ENCODE data around the gene RBM46. TPM values are rescaled to one million over a fixed set of nuclear protein-coding genes. Genes with fewer than 3 reads are reported as not detected.

Gene RBM46, protein sequence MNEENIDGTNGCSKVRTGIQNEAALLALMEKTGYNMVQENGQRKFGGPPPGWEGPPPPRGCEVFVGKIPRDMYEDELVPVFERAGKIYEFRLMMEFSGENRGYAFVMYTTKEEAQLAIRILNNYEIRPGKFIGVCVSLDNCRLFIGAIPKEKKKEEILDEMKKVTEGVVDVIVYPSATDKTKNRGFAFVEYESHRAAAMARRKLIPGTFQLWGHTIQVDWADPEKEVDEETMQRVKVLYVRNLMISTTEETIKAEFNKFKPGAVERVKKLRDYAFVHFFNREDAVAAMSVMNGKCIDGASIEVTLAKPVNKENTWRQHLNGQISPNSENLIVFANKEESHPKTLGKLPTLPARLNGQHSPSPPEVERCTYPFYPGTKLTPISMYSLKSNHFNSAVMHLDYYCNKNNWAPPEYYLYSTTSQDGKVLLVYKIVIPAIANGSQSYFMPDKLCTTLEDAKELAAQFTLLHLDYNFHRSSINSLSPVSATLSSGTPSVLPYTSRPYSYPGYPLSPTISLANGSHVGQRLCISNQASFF
- not detected for total RNA-seq

GRCh38 chr4:154781126-154781982, at the start of gene RBM46:
Gene RBM46, plus strand, starts transcription at chr4:154781272. Its CDS starts 15,481 bp downstream, at chr4:154796753.
- H3K4me1 ChIP-seq = no peaks in the 10 kb centered on the region
- no peak for DNase-seq (ENCODE audit: low spot score in 2 of 2)
- no peak within 1 kb of the TSS for H3K4me3 ChIP-seq
- no peaks in the 10 kb centered on the region for H3K36me3 ChIP-seq
- H3K27me3 ChIP-seq = no peaks in the 10 kb centered on the region
- TF ChIP-seq CTCF (IDR thresholded peaks at IDR 0.05) = no peak
- no peak within 1 kb of the TSS for H3K27ac ChIP-seq
- H3K9me3 ChIP-seq = no peaks in the 10 kb centered on the region
- intact Hi-C loops (cut with DNase I) = no loop called here

- no peak for DNase-seq (ENCODE audit: low spot score in 2 of 2)
- H3K27me3 ChIP-seq = no peaks in the 10 kb centered on the region
- H3K4me1 ChIP-seq = no peaks in the 10 kb centered on the region
- no peaks in the 10 kb centered on the region for H3K9me3 ChIP-seq
- no peaks in the 10 kb centered on the region for H3K36me3 ChIP-seq
- no peak overlapping the region for H3K4me3 ChIP-seq
- intact Hi-C loops (cut with DNase I) = no loop called here
- no peak for TF ChIP-seq CTCF (IDR thresholded peaks at IDR 0.05)
- no peak overlapping the region for H3K27ac ChIP-seq
Observed at GRCh38 chr4:154731756-154732155, 49.3 kb upstream of the RBM46 start.

DNA sequence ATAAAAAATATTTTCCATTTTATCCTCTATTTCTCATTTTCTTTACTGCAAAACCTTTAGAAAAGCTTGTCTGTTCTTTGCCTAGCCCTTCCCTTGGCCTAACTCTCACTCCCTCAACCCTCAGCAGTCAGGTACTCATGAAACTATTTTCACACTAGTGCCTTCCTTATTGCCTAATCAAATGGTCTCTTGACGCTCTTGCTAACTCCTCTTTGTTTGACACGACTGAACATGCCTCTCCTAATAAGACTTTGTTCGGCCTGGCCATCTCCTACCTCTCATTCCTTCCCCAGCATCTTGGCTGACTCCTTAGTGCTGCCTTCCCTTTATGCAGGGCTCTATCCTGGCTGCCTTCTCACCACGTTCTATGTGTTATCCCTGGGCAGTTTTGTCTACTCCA, 48.4 kb upstream of the RBM46 start:
- H3K9me3 ChIP-seq = no peaks in the 10 kb centered on the region
- TF ChIP-seq CTCF (IDR thresholded peaks at IDR 0.05) = no peak
- no peaks in the 10 kb centered on the region for H3K36me3 ChIP-seq
- intact Hi-C loops (cut with DNase I) = no loop called here
- no peak overlapping the region for H3K4me3 ChIP-seq
- H3K27ac ChIP-seq = no peak overlapping the region
- H3K27me3 ChIP-seq = no peaks in the 10 kb centered on the region
- H3K4me1 ChIP-seq = no peaks in the 10 kb centered on the region
- no peak for DNase-seq (ENCODE audit: low spot score in 2 of 2)

- H3K27me3 ChIP-seq = no peaks in the 10 kb centered on the region
- no peak for DNase-seq (ENCODE audit: low spot score in 2 of 2)
- no peaks in the 10 kb centered on the region for H3K4me1 ChIP-seq
- no peak overlapping the region for H3K4me3 ChIP-seq
- H3K27ac ChIP-seq = no peak overlapping the region
- no peaks in the 10 kb centered on the region for H3K36me3 ChIP-seq
- no peaks in the 10 kb centered on the region for H3K9me3 ChIP-seq
- TF ChIP-seq CTCF (IDR thresholded peaks at IDR 0.05) = no peak
- intact Hi-C loops (cut with DNase I) = no loop called here
Observed at GRCh38 chr4:154736770-154737169, 44.3 kb upstream of the RBM46 start.

DNA sequence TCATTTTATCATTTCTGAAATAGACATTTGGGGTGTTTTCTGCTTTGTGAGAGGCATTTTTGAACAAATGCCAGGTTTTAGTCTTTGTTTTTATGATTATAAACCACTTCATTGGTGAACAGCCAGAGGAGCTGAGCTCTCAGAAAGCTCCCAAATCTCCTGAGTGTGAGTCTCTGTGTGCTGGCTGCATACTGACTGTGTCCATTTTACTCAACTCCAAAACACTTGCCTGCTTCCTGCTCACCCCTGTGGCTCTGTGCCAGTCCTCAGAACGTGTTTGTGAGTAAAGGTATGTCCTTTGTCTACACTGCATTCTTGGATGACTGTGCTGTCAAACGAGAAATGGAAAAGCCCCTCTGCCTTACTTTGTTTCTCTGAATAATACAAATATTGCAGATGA, 42.6 kb upstream of the RBM46 start:
- Histone ChIP-seq H3K4me3 (no peak overlapping the region), H3K27ac (no peak overlapping the region), H3K4me1 (no peaks in the 10 kb centered on the region), H3K36me3 (no peaks in the 10 kb centered on the region), H3K9me3 (no peaks in the 10 kb centered on the region), H3K27me3 (no peaks in the 10 kb centered on the region)
- intact Hi-C loops (cut with DNase I) = no loop called here
- no peak for TF ChIP-seq CTCF (IDR thresholded peaks at IDR 0.05)
- DNase-seq (ENCODE audit: low spot score in 2 of 2) = no peak

Data from ascending aorta (tissue), 2 donors.